Uterus (tissue), 4 donors: ENCODE data around the gene SOD2. TPM values are rescaled to one million over a fixed set of nuclear protein-coding genes. Genes with fewer than 3 reads are reported as not detected.
"Not testable (repeated sequence)": the region's sequence is repeated elsewhere in the genome, so short reads cannot be mapped to it uniquely, and the experiment has no call there.

Experiments
- DNase-seq, 2 donors: peaks; one replicate each; pipeline ENCODE4 v3.0.0-alpha.2; 2019 to 2020
- H3K27ac ChIP-seq, 2 donors: fragments of 200-600 bp; sonication (generic); 1 replicate in 1 of 2; 2 replicates in 1 of 2; pipeline ENCODE4 v1.5.1; 2016 to 2018
- H3K27me3 ChIP-seq, 2 donors: fragments of 200-600 bp; sonication (generic); one replicate each; pipeline ENCODE4 v1.5.1; 2018 to 2019; ENCODE audit warnings: control low read depth in 1 of 2
- H3K36me3 ChIP-seq, 2 donors: fragments of 200-600 bp; sonication (generic); one replicate each; pipeline ENCODE4 v1.5.1; 2019; ENCODE audit warnings: control low read depth in 1 of 2
- H3K4me1 ChIP-seq, 2 donors: fragments of 200-600 bp; sonication (generic); one replicate each; pipeline ENCODE4 v1.5.1; 2018 to 2019; ENCODE audit warnings: control low read depth in 1 of 2
- H3K4me3 ChIP-seq, 2 donors: fragments of 200-600 bp; sonication (generic); 1 replicate in 1 of 2; 2 replicates in 1 of 2; pipeline ENCODE4 v1.5.1; 2018 to 2019; ENCODE audit warnings: mild to moderate bottlenecking in 1 of 2
- H3K9me3 ChIP-seq, 2 donors: fragments of 200-600 bp; sonication (generic); one replicate each; pipeline ENCODE4 v1.5.1; 2019; ENCODE audit warnings: control low read depth in 1 of 2
- CTCF ChIP-seq, 4 experiments: fragments of 200-600 bp in 2 of 4; fragments of 450-650 bp in 2 of 4; sonication (generic) in 2 of 4; IDR thresholded peaks; one replicate each; pipeline ENCODE4 v1.5.1; 2016 to 2019; ENCODE audit warnings: antibody characterized with exemption in 4 of 4, mild to moderate bottlenecking in 2 of 4, moderate library complexity in 1 of 4
- POLR2A ChIP-seq, 2 donors: fragments of 450-650 bp; IDR thresholded peaks; one replicate each; pipeline ENCODE4 v1.6.1; 2016; ENCODE audit warnings: antibody characterized with exemption in 2 of 2, mild to moderate bottlenecking in 1 of 2, moderate library complexity in 1 of 2
- intact Hi-C: fragments of 100-400 bp; cut with DNase I; formaldehyde crosslinking; loops from one replicate; pipeline ENCODE4 v1.15.1; 2023; ENCODE audit warnings: low total_unique reads
- total RNA-seq, 4 donors: library from RNA; depleted of rRNA in 3 of 4; stranded (reverse); fragments of >200 nt in 3 of 4; gene quantifications; one replicate each; pipeline versions ENCODE4 v1.1.0 to v1.2.4, GENCODE V29; 2014 to 2023
- donor health status: DM: yes; HTN: yes; CAD: no.

SOD2 gene
- total RNA-seq, 4 donors from 2014 or later, result 34.1 to 305 (median 208) TPM

GRCh38 chr6:159677506-159678165, 15.4 kb downstream of the SOD2 start:
- Histone ChIP-seq H3K4me1 (no peaks in the 10 kb centered on the region), H3K4me3 (no peak overlapping the region), H3K27ac (no peak overlapping the region), H3K36me3 (no peaks in the 10 kb centered on the region), H3K27me3 (no peaks in the 10 kb centered on the region), H3K9me3 (no peaks in the 10 kb centered on the region)
- intact Hi-C loops, result no loop called here
- no peak for DNase-seq
- TF ChIP-seq CTCF (IDR thresholded peaks at IDR 0.05), result no peak

- intact Hi-C loops, result no loop called here
- TF ChIP-seq CTCF (IDR thresholded peaks at IDR 0.05), result no peak
- Histone ChIP-seq H3K4me1 (no peaks in the 10 kb centered on the region), H3K27me3 (no peaks in the 10 kb centered on the region), H3K9me3 (no peaks in the 10 kb centered on the region), H3K27ac (no peak overlapping the region), H3K36me3 (no peaks in the 10 kb centered on the region), H3K4me3 (no peak overlapping the region)
- DNase-seq, result no peak
These were observed 16.0 kb downstream of the SOD2 start for GRCh38 chr6:159676890-159677505.

- H3K4me3 ChIP-seq, H3K9me3 ChIP-seq, H3K27ac ChIP-seq, H3K4me1 ChIP-seq, intact Hi-C loops, H3K27me3 ChIP-seq, H3K36me3 ChIP-seq, DNase-seq: not testable (repeated sequence)
These were observed 16.8 kb downstream of the SOD2 start for GRCh38 chr6:159676236-159676635.

- Histone ChIP-seq H3K36me3 (no peaks in the 10 kb centered on the region), H3K27me3 (no peaks in the 10 kb centered on the region), H3K27ac (no peak overlapping the region), H3K9me3 (no peaks in the 10 kb centered on the region), H3K4me1 (no peaks in the 10 kb centered on the region), H3K4me3 (no peak overlapping the region)
- no peak for TF ChIP-seq POLR2A (IDR thresholded peaks at IDR 0.05)
- no peak for TF ChIP-seq CTCF (IDR thresholded peaks at IDR 0.05)
- intact Hi-C loops, result no loop called here
- DNase-seq, result no peak
These were observed 27.0 kb downstream of the SOD2 start for GRCh38 chr6:159665868-159666635.

- H3K4me3 ChIP-seq, intact Hi-C loops, H3K9me3 ChIP-seq, H3K4me1 ChIP-seq, H3K27ac ChIP-seq, H3K36me3 ChIP-seq, H3K27me3 ChIP-seq, DNase-seq: not testable (repeated sequence)
These were observed 29.6 kb downstream of the SOD2 start for GRCh38 chr6:159663368-159663889.

GRCh38 chr6:159661977-159662376, 31.1 kb downstream of the SOD2 start:
- H3K36me3 ChIP-seq, intact Hi-C loops, H3K4me1 ChIP-seq, DNase-seq, H3K4me3 ChIP-seq, H3K9me3 ChIP-seq, H3K27ac ChIP-seq, H3K27me3 ChIP-seq: not testable (repeated sequence)
